Ectodermal cell (in vitro differentiated cells): ENCODE data around the gene C17orf100.

ENCODE experiments used
- H3K27ac ChIP-seq: 2 replicates; pipeline ENCODE4 v1.7.0; 2013; ENCODE audit warnings: mild to moderate bottlenecking, low read depth, low read length; ENCODE audit not compliant: insufficient read depth, poor library complexity, severe bottlenecking
- H3K27me3 ChIP-seq: 2 replicates; pipeline ENCODE4 v1.7.0; 2013; ENCODE audit warnings: mild to moderate bottlenecking, low read length; ENCODE audit not compliant: insufficient read depth, control insufficient read depth, poor library complexity, severe bottlenecking
- H3K36me3 ChIP-seq: one replicate; pipeline ENCODE4 v1.7.0; 2013; ENCODE audit warnings: low read length; ENCODE audit not compliant: control insufficient read depth, insufficient read depth
- H3K4me1 ChIP-seq: one replicate; pipeline ENCODE4 v1.7.0; 2013; ENCODE audit warnings: low read length; ENCODE audit not compliant: control insufficient read depth, insufficient read depth
- H3K4me3 ChIP-seq: 2 replicates; pipeline ENCODE4 v1.7.0; 2013; ENCODE audit warnings: low read depth, low read length, control low read depth; ENCODE audit not compliant: insufficient read depth
- H3K9me3 ChIP-seq: 2 replicates; pipeline ENCODE4 v1.7.0; 2013; ENCODE audit warnings: mild to moderate bottlenecking, low read length, moderate library complexity; ENCODE audit not compliant: control insufficient read depth
- WGBS, 2 experiments: methylation state at CpG; one replicate each; pipeline ENCODE4 v1.1.7; 2013; ENCODE audit warnings: missing lambda C conversion rate in 2 of 2; 5-methylcytosine and 5-hydroxymethylcytosine counted together

C17orf100 gene

DNA sequence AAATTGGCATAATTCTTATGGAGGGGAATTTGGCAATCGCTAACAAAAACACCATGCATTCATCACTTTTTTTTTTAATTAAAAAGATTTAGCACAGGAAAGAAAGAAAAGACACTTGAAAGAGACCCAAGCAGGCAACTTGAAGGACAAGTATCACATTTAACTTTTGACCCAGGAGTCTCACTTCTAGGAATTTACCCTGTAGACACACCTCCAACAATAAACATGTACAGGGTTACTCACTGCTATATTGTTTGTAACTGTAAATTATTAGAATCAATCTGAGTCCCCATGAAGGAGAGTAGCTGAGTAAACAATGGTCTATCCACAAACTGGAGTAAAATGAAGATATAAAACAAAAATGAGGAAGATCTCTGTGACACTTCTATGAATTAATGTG lies 21.2 kb upstream of the C17orf100 start:
- no peaks in the 10 kb centered on the region for H3K9me3 ChIP-seq
- no peaks in the 10 kb centered on the region for H3K4me1 ChIP-seq
- WGBS, 2 experiments = 100% methylated on average over 1 of the region's 1 CpG; no CpG with 5 or more reads in 1 of the 2 experiments
- H3K27me3 ChIP-seq = no peaks in the 10 kb centered on the region
- no peak overlapping the region for H3K27ac ChIP-seq
- H3K36me3 ChIP-seq = peaks cover 39% of the 10 kb centered on the region
- no peak overlapping the region for H3K4me3 ChIP-seq

- no peaks in the 10 kb centered on the region for H3K9me3 ChIP-seq
- no peak overlapping the region for H3K4me3 ChIP-seq
- no peaks in the 10 kb centered on the region for H3K4me1 ChIP-seq
- H3K36me3 ChIP-seq = peaks cover 29% of the 10 kb centered on the region
- no peaks in the 10 kb centered on the region for H3K27me3 ChIP-seq
- no peak overlapping the region for H3K27ac ChIP-seq
Measured at GRCh38 chr17:6632530-6632929, 19.0 kb upstream of the C17orf100 start.

- H3K27me3 ChIP-seq = no peaks in the 10 kb centered on the region
- no peak overlapping the region for H3K4me3 ChIP-seq
- H3K9me3 ChIP-seq = no peaks in the 10 kb centered on the region
- H3K27ac ChIP-seq = no peak overlapping the region
- no peaks in the 10 kb centered on the region for H3K4me1 ChIP-seq
- peaks cover 22% of the 10 kb centered on the region for H3K36me3 ChIP-seq
- 100% methylated on average over 1 to 3 of the region's 3 CpGs for WGBS, 2 experiments
Measured at GRCh38 chr17:6633263-6633662, 18.3 kb upstream of the C17orf100 start.

DNA sequence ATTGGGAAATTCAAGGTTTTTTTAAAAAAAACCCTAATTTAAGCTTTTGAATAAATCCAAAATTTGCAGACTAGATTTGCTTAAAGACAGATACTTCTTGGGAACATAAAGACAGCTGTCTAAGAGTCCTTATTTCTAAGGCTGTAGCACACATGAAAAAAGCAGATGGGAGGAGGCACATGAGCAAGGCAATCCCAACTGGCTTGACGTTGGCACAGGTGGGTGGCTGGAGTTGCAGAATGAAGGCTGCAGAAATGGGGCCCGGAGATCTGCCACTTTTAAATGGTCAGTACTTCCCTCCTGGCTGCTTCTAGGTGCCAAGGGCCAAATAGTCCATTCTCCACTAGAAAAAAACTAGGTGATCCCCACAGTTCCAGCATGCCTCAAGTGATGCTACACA lies 15.5 kb upstream of the C17orf100 start:
- H3K27ac ChIP-seq = no peak overlapping the region
- H3K9me3 ChIP-seq = no peaks in the 10 kb centered on the region
- H3K27me3 ChIP-seq = no peaks in the 10 kb centered on the region
- H3K36me3 ChIP-seq = peaks cover 20% of the 10 kb centered on the region
- peaks cover 9% of the 10 kb centered on the region for H3K4me1 ChIP-seq
- H3K4me3 ChIP-seq = no peak overlapping the region
- 87 to 90% methylated on average over 2 of the region's 2 CpGs for WGBS, 2 experiments

DNA sequence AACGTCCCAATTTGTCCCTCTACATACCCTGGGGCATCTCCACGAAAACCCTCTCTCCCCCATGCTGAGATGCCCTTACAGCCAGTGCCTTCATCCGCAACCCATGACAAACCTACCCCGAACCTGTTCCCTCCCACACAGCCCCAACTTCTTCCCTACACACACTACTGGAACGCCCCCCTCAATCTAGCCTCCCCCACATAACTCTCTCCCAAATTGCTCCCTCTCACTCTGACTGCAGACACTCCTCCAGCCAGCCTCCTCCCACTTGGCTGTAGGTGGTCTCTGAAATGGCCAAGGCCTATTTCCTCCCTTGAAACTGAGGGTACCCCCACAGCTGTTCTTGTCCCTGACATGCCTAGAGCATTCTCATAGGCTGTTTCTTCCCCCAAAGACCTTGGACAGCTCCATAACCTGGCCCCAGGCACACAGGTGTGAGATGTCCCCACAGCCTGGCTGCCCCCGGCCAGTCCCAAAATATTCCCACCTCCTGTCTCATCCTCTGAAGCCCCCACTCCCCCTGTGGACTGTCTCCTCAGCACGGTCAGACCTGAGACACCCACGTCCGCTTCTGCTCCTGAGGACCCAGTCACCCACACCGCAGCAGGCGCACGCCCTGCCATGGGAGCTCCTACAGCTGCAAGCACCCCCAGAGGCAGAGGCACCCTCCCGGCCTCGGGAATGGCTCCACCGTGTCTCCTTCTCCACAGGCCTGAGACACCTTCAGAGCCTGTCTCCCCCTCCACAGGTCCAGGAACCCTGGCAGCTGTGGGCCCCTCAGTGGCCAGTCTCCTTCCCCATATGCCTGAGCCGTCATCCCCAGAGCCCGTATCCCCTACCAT lies 14.7 kb upstream of the C17orf100 start:
- Histone ChIP-seq H3K9me3 (no peaks in the 10 kb centered on the region), H3K27me3 (no peaks in the 10 kb centered on the region), H3K36me3 (peaks cover 18% of the 10 kb centered on the region), H3K4me3 (no peak overlapping the region), H3K4me1 (peaks cover 12% of the 10 kb centered on the region), H3K27ac (no peak overlapping the region)
- WGBS, 2 experiments = 92% methylated on average over 17 of the region's 17 CpGs

DNA sequence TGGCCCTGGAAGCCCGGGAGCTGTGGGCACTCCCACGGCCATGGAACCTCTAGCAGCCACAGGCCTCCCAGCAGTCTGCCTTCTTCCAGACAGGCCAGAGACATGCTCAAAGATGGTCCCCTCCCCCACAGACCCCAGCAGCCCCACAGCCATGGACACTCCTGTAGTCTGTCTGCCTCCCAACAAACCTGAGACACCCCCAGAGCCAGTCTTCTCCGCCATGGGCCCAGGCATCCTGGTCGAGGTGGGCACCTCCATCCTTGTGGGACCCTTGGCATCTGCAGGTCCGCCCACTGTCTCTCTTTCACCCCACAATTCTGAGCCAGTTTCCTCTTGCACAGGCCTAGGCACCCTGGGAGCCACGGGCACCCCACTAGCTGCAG lies 14.1 kb upstream of the C17orf100 start:
- no peaks in the 10 kb centered on the region for H3K27me3 ChIP-seq
- no peak overlapping the region for H3K4me3 ChIP-seq
- H3K36me3 ChIP-seq = peaks cover 18% of the 10 kb centered on the region
- H3K4me1 ChIP-seq = peaks cover 13% of the 10 kb centered on the region
- no peaks in the 10 kb centered on the region for H3K9me3 ChIP-seq
- WGBS, 2 experiments = 90 to 92% methylated on average over 6 of the region's 6 CpGs
- no peak overlapping the region for H3K27ac ChIP-seq

GRCh38 chr17:6638046-6638908 lies 13.3 kb upstream of the C17orf100 start:
- peaks cover 13% of the 10 kb centered on the region for H3K4me1 ChIP-seq
- WGBS, 2 experiments = 88 to 90% methylated on average over 24 of the region's 24 CpGs
- H3K4me3 ChIP-seq = no peak overlapping the region
- H3K9me3 ChIP-seq = no peaks in the 10 kb centered on the region
- H3K27me3 ChIP-seq = no peaks in the 10 kb centered on the region
- H3K36me3 ChIP-seq = peaks cover 15% of the 10 kb centered on the region
- H3K27ac ChIP-seq = no peak overlapping the region

DNA sequence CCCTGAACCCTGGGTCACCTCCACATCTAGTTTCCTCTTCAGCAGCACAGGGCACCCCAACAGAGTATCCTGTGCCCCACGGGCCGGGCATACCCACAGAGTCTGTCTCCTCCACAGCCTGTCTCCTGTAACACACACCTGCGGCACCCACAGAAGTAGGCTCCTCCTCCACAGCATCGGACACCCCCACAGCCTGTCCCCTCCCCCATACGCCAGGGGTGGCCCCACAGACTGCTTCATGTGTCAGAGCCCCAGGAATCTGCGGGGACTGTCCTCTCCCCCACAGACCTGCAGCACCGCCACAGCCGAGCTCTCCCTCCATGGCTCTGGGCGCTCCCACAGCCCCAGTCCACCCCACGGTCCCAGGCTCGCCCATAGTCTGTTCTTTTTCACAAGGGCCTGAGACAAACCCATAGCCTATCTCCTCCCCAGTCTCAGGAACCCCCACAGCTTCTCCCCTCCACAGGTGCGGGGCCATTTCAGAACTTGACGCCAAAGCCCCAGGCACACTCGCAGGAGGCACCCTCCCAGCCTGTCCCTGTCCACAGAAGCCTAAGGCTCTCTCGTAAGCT lies 12.5 kb upstream of the C17orf100 start:
- 62 to 68% methylated on average over 14 to 15 of the region's 15 CpGs for WGBS, 2 experiments
- H3K27me3 ChIP-seq = no peaks in the 10 kb centered on the region
- no peaks in the 10 kb centered on the region for H3K9me3 ChIP-seq
- H3K27ac ChIP-seq = no peak overlapping the region
- peak overlapping the region; percentile 86 for H3K4me3 ChIP-seq
- peaks cover 13% of the 10 kb centered on the region for H3K4me1 ChIP-seq
- peaks cover 11% of the 10 kb centered on the region for H3K36me3 ChIP-seq

- 2% methylated on average over 64 to 66 of the region's 67 CpGs for WGBS, 2 experiments
- peak overlapping the region; percentile 86 for H3K4me3 ChIP-seq
- peak overlapping the region; percentile 74 for H3K27ac ChIP-seq
- no peaks in the 10 kb centered on the region for H3K27me3 ChIP-seq
- peaks cover 13% of the 10 kb centered on the region for H3K4me1 ChIP-seq
- peaks cover 7% of the 10 kb centered on the region for H3K36me3 ChIP-seq
- no peaks in the 10 kb centered on the region for H3K9me3 ChIP-seq
Measured at GRCh38 chr17:6639586-6640535, 11.7 kb upstream of the C17orf100 start.
